HG02970 (cell line): ENCODE results near the gene TFIP11.

Experiments used
- ATAC-seq: cut with Tn5 transposase; IDR thresholded peaks from one replicate; pipeline ENCODE4 v1.9.1; 2021; ENCODE audit warnings: mild to moderate bottlenecking, moderate library complexity, moderate number of reproducible peaks; ENCODE audit not compliant: unreplicated experiment, low FRiP score

TFIP11 gene

DNA sequence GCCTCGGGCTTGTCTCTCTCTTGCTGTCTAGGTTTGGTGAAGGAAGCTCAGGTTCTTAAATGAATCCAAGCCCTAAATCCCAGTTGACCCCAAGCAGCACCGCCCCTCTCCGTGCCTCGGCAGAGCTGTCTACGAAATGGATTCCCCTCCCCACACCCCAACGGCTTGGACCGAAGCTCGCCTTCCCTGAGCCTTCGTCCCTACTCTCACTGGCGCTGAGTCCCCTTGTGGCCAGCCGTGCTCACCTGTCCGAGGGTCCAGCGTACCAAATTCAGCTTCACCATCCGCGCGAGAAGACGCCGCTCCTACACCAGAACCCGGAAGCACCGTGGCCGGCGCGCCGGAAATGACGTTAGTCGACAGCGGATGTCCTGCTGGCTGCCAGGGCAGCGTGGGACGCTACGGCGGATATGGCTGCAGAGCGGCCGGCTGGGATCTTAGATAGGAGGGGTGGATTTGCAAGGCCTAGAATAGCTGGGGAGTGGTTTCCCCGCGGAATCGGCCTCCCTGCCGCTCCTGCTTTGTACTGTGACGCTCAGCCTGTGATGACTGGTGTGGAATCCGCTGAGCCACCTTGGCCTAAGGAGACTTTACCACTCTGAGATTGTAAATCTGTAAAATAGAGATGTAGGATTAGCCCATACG, at the start of gene TFIP11:
TSS of gene TFIP11 (minus strand) at position 325 of the 645 bp plus-strand sequence. CDS start 2,201 bp downstream, outside the sequence.
- peak; percentile 91 for ATAC-seq

DNA sequence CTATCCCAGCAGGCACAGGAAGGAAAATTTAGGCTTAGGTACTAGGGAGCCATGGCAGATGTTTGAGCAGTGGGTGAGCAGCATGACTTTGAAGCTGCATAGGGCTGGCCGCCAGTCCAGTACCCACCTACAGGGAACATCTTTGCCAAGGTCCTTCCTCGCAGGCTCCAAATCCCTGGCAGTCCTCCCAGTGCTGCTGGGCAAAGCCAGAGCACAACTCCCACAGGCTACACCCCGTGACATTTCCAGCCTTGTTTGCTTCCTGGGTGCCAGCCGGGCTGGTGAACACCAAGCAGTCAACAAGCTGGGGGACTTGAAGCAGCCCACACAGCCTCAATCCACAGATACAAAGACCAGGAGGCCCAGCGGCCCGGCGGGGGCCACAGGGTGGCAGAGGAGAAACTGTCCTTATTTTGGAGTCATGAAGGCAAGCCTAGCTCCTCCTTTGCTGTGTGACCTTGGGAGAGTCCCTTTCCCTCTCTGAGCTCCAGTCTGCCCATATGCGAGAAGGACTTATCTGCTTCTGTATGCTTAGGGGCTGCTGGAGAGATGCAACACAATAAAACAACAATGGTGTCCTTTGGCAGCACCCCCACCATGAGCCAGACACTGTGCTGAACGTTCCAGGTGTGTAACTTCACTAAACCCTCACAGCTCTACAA, 49.6 kb upstream of the TFIP11 start:
- ATAC-seq: no peak

DNA sequence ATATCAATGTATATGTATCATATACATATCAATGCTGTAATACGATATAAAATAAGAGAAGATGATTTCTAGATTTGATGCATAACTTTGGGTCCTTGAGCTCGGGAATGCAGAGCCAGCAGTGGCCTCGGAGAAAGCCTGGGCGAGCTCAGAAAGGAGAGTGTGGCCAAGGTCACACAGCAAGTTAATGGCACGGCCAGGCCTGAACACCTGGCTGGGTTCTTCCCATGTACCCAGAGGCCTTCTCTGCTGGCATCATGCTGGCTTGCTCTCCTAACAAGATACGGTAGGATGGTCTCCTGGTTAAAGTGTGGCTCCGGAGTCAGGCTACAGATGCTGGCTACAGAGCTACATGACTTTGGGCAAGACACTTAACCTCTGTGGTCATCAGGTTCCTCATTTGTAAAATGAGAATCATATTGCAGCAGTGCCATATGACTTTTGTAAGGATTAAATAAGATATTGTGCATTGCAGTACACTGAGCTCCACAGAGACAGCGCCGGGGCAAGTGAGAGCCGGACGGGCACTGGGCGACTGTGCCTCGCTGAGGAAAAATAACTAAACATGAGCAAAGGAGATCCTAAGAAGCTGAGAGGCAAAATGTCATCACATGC, 47.8 kb upstream of the TFIP11 start:
- ATAC-seq: no peak

DNA sequence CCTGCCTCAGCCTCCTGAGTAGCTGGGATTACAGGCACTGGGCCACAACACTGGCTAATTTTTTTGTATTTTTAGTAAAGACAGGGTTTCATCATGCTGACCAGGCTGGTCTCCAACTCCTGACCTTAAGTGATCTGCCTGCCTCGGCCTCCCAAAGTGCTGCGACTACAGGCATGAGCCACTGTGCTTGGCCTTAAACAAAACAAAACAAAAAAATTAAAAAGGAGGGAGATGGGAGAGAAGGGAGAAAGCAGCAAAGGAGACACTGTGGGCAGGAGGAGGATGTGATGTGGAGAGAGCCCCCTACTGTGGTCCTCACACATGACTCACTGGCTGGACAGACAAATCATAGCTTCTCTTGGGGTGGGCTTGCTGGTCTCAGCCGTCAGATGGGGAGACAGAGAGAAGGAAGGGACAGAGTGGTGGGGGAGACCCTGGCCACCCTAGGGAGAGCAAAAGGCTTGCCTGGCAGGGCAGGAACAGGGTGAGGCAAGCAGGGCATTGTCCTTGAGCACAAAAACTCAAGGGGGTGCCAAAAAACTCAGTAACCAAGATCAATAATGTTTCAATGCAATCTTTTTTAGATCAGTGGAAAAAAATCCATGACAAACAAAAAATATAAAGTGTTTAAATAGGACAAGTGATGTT, 46.1 kb upstream of the TFIP11 start:
- no peak for ATAC-seq

DNA sequence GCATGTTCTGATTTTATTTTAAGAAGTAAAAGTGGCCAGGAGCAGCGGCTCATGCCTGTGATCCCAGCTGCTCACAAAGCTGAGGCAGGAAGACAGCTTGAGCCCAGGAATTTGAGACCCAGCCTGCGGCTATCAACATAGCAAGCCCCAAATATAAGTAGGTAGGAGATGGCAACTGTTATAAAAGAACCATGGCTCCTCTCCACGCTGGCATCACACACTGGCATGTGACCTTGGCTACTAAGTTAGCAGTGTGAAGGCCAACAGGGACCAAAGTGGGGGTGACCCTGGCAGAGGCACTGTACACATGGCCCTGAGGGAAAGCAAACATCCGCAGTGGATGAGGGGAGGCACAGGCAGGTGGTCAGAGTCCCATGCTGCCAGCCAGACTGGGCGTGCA, 44.6 kb upstream of the TFIP11 start:
- ATAC-seq: no peak

DNA sequence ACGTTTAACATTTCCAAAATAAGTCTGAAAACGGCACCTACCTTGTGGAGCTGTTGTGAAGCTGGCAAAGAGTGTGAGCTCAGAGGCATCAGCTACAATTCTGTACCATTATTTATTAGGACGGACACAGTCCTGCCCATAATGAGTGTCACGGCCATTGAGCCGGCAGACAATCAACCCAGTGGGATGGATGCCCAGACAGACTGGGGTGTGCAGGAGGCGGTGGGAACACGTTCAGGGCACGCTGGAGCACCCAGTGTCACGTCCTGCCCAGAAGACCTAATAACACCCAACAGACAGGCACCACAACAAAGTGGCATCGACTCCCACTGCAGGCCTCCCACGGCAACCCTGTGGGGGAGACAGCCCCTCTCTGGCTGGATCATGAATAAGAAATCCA, 43.2 kb upstream of the TFIP11 start:
- no peak for ATAC-seq

DNA sequence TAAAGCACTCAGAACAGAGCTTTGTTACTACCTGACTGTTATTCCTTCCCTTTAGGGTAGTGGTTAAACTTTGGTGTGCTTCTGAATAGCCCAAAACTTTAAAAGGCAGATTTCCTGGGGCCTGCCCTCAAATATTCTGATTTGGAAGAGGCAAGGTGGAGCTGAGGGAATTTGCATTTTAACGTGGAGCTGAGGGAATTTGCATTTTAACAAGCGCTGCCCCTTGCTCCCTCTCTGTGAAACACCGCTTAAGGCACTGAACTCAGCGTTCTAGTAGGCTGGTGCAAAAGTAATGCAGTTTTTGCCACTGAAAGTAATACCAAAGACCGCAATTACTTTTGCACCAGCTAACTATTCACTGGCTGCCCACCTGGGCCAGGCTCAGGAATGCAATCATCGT, 42.7 kb upstream of the TFIP11 start:
- ATAC-seq: no peak

DNA sequence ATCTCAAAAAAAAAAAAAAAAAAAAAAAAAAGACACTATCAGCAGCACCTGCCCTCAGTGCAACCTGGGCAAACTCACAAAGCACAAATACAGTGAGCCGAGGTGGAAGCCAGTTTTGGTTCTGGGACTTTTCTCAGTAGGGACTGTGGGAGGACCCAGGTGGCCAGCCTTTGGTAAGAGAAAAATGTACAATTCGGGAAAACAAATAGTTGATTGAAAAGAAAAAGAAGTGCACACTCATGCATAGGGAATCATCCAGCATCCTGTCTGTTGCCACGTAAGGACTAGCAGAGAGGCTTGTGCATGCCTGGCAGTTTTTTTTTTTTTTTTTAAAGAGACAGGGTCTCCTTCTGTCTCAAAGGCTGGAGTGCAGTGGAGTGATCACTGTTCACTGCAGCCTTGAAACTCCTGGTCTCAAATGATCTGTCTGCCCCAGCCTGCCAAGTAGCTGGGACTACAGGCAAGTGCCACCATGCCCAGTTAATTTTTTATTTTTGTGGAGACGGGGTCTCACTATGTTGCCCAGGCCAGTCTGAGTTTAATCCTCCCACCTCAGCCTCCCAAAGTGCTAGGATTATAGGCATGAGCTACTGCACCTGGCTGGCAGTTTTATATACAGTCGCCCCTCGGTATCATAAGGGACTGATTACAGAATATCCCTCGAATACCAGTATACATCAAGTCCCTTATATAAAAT, 40.9 kb upstream of the TFIP11 start:
- ATAC-seq: no peak

DNA sequence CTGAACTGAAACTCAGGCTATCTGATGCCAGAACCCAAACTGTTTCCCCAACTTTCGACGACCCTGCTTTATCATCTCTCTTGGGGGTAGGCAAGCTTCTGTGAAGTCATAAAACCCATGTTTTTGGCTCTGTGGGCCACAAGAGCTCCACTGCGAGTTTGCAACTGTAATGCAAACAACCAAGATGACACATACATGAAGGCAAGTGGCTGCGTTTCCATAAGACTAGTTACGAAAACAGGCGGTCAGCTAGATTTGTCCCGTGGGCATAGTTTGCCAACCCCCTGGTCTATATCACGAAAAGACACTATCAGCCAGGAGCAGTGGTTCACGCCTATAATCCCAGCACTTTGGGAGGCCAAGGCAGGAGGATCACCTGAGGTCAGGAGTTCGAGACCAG, 40.2 kb upstream of the TFIP11 start:
- no peak for ATAC-seq

DNA sequence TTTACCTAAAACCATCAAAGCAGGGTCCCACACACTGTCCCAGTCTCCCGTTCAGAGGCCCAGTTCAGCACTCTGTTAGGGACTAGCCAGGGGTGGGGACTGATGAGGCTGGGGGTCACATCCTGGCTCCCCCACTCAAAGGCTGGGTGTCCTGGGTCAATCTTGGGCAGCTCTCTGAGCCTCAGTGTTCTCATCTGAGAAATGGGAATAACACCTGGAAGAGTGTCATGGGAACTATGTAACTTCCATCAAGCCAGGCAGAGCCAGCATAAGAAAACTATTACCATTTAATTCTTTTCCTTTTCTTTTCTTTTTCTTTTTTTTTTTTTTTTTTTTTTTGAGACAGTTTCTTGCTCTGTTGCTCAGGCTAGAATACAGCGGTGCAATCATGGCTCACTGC, 39.3 kb upstream of the TFIP11 start:
- ATAC-seq: no peak

DNA sequence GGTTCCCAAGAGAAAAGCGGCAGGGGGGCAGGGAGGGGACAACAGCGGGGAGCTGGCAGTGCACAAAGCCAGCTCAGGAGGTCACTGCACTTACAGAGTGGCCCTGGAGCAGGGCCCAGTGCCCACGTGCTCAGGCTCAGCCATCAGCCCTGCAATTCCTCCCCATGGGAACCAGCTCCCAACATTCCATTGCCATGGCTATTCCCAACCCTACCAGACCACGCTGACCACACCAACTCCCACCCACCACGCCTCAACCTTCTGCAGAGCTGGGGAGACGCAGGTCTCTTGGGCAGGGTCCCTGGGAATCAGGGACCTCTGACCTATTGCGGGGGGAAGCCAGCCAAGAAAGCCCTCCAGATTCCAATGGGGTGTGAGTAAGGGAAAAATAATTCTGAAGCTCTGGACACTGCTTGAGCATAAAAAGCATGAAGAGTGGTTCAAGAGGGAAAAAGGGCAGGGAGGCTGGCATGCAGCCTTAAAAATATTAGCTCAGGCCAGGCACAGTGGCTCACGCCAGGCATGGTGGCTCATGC, 38.3 kb upstream of the TFIP11 start:
- no peak for ATAC-seq

DNA sequence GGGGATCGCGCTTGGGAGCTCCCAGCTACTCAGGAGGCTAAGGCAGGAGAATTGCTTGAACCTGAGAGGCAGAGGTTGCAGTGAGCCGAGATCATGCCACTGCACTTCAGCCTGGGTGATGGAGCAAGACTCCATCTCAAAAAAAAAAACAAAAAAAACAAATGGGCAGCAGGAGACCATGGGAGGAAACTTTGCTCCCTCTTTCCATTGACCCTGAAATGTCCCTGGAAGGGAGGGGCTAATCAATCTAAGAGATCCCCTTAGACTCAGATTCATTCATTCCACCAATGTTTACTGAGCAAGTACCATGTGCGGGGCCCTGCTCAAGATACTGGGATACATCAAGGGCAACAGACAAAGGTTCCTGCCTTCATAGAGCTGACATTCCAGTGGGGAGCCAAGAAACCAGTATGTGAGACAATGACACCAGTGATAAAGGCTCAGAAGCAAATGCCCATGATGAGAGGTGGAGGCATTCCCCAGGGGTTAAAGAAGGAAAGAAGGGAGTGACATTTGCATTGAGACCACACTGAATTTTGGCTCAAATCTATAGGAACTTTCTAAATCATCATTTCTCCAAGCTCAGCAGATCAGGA, 37.7 kb upstream of the TFIP11 start:
- ATAC-seq: no peak

DNA sequence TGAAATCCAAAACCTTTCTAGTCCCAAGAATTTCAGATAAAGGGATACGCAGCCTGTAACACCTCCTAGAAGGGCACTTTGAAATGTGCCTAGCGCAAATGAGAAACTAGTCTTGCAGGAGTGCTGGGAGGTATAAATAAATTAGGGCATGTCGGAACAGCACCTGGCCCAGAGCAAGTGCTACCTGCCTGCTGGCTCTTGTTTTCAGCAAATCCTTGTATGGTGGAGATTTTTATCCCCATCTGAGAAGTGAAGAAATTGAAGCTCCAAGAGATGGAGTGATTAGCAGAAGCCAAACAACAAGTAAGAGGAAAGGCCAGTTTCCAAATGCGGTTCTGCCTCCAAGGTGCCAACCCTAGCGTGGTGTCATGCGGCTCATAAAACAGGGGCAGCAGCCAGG, 36.7 kb upstream of the TFIP11 start:
- no peak for ATAC-seq

DNA sequence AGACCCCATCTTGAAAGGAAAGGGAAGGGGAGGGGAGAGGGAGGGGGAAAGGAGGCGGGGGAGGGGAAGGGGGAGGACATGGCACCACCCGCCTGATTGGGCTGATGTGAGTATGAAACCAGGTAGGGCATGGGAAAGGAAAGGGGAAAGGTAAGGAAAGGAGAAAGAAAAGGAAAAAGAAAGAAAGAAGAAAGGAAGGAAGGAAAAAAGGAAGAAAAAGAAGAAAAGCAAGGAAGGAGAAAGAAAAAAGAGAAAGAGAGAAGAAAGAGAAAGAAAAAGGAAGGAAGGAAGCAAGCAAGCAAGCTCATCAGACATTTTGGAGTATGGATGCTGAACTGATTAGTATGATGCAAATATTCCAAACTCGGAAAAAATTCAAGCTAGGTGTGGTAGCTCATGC, 36.0 kb upstream of the TFIP11 start:
- no peak for ATAC-seq

DNA sequence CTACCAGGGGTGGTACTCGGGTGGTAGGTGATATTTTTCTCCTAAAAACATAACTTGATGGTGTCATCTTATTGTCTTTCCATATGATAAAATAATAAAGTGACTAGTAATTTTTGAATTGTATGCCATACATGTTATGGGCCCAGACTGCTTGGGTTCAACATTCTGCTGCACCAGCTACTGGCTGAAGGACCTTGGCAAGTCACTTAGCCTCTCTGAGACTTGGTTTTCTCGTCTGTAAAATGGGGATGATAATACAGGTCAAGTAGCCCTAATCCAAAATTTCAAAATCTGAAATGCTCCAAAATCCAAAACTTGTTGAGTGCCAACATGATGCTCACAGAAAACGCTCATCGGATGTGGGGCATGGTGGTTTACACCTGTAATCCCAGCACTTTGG, 35.6 kb upstream of the TFIP11 start:
- ATAC-seq: no peak

DNA sequence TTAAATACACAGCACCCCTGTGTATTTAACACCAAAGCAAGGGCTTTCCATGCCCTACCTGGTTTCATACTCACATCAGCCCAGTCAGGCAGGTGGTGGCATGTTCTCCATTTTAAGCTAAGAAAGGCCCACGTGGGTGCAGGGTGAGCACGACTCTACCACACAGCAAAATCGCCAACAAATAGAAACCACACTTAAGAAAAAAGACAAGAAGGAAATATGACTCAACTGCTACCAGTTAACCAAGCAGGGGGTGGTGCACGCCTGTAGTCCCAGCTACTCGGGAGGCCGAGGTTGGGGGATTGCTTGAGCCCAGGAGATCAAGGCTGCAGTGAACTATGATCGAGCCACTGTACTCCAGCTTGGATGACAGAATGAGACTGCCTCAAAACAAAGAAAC, 35.2 kb upstream of the TFIP11 start:
- no peak for ATAC-seq

DNA sequence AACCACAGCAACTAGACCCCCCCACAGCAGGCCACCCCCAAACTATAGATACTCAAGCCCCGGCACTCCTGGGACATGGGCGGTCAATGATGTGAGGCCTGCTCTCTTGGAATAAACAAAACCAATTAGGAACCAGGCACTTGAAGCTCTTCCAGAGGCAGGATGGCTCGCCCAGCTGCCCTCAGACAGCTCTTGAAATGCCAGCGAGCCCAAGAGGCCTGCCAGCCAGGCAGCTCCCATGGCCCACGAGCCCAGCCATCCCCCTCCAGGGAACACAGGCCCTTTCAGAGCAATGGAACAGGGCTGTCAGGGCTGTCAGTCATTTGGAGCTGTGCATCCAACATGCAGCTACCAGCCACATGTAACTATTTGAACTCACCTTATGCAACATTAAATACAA, 34.0 kb upstream of the TFIP11 start:
- no peak for ATAC-seq

DNA sequence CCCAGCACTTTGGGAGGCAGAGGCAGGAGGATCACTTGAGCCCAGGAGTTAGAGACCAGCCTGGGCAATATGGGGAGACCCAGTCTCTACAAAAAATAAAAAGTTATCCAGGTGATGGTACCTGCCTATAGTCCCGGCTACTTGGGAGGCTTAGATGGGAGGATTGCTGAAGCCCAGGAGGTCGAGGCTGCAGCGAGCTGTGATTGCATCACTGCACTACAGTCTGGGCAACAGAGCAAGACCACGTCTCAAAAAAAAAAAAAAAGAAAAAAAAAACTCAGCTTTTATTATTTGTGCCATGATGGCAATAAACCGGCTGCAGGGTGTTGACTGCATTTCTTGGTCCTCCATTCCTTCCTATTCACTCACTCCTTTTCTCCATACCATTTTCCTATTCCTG, 33.6 kb upstream of the TFIP11 start:
- no peak for ATAC-seq

DNA sequence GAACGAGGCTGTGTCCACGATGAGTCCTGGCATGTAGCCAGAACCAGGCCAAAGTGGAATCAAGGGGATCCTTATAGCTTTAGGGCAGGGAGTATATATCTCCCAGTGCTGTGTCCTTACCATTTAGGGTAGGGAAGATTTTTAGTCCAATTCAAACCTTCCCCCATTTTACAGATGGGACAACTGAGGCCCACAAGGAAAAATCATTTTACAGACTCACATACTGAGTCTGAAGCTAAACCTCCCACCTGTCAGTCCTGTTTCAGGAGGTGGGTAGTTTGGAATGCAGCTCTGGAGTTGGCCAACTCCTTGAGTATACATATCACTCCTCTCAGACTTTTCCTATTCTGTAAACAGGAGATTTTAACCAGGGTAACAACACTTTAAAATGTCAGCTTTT, 33.1 kb upstream of the TFIP11 start:
- ATAC-seq: no peak

DNA sequence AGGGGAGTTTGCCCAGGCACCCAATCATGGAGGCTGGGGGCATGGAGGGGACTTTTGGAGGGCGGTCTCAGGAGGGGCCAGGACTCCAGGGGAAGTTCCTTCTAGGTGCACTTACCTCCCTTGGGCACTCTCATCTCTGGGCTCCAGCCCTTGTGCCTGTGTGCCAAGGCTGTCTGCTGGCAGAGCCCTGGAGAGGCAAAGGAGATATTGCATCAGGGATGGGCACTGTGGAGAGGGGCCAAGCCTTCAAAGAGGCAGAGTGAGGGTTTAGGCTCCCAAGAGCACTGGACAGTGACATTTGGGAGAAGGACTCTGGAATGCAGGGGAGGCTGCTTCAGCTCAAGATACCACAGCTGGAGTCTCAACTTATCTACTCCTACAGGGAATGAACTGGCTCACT, 32.2 kb upstream of the TFIP11 start:
- no peak for ATAC-seq
